Transverse colon (tissue), 4 donors: Measurements from ENCODE around the gene ATG12.

Experiments used
- EP300 ChIP-seq: sonication (generic); formaldehyde crosslinking; IDR thresholded peaks from one replicate; pipeline ENCODE4 v1.6.1; 2017; ENCODE audit warnings: antibody characterized with exemption, low read depth
- POLR2A ChIP-seq: fragments of 450-650 bp; IDR thresholded peaks from one replicate; pipeline ENCODE4 v1.6.1; 2016; ENCODE audit warnings: antibody characterized with exemption, mild to moderate bottlenecking, moderate library complexity
- POLR2AphosphoS5 ChIP-seq, 3 donors: sonication (generic); formaldehyde crosslinking; IDR thresholded peaks; one replicate each; pipeline ENCODE4 v1.6.1; 2016; ENCODE audit warnings: antibody characterized with exemption in 3 of 3
- TF ChIP-seq, protein P1 (sequence below), 5 experiments: fragments of 200-600 bp in 3 of 5; fragments of 450-650 bp in 2 of 5; sonication (generic) in 3 of 5; IDR thresholded peaks; 1 replicate in 2 of 5; 2 replicates in 3 of 5; pipeline ENCODE4 v1.5.1; 2016 to 2017; ENCODE audit warnings: antibody characterized with exemption in 5 of 5, inconsistent platforms in 3 of 5, mild to moderate bottlenecking in 2 of 5, moderate library complexity in 1 of 5

DNA sequence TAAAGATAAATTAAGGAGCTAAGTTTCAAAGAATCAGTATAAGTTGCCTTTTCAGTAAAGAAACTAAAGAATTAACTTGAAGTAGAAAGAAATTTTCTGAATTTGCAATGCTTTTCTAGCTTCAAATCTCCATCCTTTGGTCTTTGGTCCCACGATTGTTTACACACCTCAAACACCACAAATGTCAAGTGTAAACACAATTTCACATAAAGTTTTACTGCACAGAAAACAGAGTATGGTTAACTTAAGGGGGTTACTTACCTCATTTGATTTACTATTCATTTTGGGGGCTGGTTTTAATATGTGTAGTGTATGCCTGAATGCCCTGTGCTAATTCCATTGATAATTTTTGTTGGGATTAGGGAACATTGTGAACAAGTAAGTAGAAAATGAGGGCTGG, 29.0 kb downstream of the ATG12 start:
- TF ChIP-seq POLR2A (no peak), EP300 (no peak), POLR2AphosphoS5 (IDR thresholded peaks at IDR 0.05) (no peak)
- TF ChIP-seq, protein P1, sequence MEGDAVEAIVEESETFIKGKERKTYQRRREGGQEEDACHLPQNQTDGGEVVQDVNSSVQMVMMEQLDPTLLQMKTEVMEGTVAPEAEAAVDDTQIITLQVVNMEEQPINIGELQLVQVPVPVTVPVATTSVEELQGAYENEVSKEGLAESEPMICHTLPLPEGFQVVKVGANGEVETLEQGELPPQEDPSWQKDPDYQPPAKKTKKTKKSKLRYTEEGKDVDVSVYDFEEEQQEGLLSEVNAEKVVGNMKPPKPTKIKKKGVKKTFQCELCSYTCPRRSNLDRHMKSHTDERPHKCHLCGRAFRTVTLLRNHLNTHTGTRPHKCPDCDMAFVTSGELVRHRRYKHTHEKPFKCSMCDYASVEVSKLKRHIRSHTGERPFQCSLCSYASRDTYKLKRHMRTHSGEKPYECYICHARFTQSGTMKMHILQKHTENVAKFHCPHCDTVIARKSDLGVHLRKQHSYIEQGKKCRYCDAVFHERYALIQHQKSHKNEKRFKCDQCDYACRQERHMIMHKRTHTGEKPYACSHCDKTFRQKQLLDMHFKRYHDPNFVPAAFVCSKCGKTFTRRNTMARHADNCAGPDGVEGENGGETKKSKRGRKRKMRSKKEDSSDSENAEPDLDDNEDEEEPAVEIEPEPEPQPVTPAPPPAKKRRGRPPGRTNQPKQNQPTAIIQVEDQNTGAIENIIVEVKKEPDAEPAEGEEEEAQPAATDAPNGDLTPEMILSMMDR (IDR thresholded peaks at IDR 0.05): no peak
